Ascending aorta (tissue), 2 donors: ENCODE results near the gene SP140L. TPM values are rescaled to one million over a fixed set of nuclear protein-coding genes. Genes with fewer than 3 reads are reported as not detected.
"Not testable (repeated sequence)": the region's sequence is repeated elsewhere in the genome, so short reads cannot be mapped to it uniquely, and the experiment has no call there.

Experiments
- DNase-seq, 2 donors: peaks; one replicate each; pipeline ENCODE4 v3.0.0-alpha.2; 2019; ENCODE audit warnings: low spot score in 2 of 2
- H3K27ac ChIP-seq, 2 donors: fragments of 200-600 bp; sonication (generic); one replicate each; pipeline ENCODE4 v1.5.1; 2016 to 2017; ENCODE audit warnings: mild to moderate bottlenecking in 1 of 2
- H3K27me3 ChIP-seq: fragments of 200-600 bp; sonication (generic); one replicate; pipeline ENCODE4 v1.5.1; 2017
- H3K36me3 ChIP-seq, 2 donors: fragments of 200-600 bp; sonication (generic); one replicate each; pipeline ENCODE4 v1.5.1; 2016
- H3K4me1 ChIP-seq, 2 donors: fragments of 200-600 bp; sonication (generic); one replicate each; pipeline ENCODE4 v1.5.1; 2016 to 2017; ENCODE audit warnings: mild to moderate bottlenecking in 1 of 2
- H3K4me3 ChIP-seq, 2 donors: fragments of 200-600 bp; sonication (generic); one replicate each; pipeline ENCODE4 v1.5.1; 2016 to 2017; ENCODE audit warnings: mild to moderate bottlenecking in 1 of 2
- H3K9me3 ChIP-seq, 2 donors: fragments of 200-600 bp; sonication (generic); one replicate each; pipeline ENCODE4 v1.5.1; 2016
- intact Hi-C: fragments of 100-400 bp; cut with DNase I; formaldehyde crosslinking; loops from one replicate; pipeline ENCODE4 v1.15.1; 2023
- total RNA-seq: library from RNA; depleted of rRNA; stranded (reverse); fragments of >200 nt; gene quantifications from one replicate; pipeline ENCODE4 v1.1.0, GENCODE V29; 2016
- TF ChIP-seq, protein P1 (sequence below), 3 experiments: fragments of 200-600 bp in 2 of 3; fragments of 450-650 bp in 1 of 3; sonication (generic) in 2 of 3; IDR thresholded peaks; one replicate each; pipeline ENCODE4 v1.5.1; 2016 to 2019; ENCODE audit warnings: antibody characterized with exemption in 3 of 3, mild to moderate bottlenecking in 1 of 3, moderate library complexity in 1 of 3

Gene SP140L
- total RNA-seq, 1 donor from 2014 or later = 4.0 TPM

DNA sequence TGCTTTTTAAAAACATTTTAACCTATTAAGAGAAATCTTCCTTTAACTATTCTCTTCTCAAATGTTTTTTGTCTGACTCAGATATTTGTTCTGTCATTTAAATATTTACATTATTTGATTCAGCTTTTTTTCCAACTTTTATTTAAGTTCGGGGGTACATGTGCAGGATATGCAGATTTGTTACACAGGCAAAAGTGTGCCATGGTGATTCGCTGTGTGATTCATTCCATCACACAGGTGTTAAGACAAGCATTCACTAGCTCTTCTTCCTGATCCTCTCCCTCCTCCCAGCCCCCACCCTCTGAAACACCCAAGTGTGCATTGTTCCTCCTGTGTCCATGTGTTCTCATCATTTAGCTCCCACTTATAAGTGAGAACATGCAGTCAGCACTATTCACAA, 108.4 kb downstream of the SP140L start:
- H3K9me3 ChIP-seq = peaks cover 0 to 6% of the 10 kb centered on the region in 2 donors
- intact Hi-C loops = no loop called here
- H3K4me3 ChIP-seq = no peak overlapping the region
- peaks cover under 1 to 18% of the 10 kb centered on the region in 2 donors for H3K36me3 ChIP-seq
- H3K27ac ChIP-seq = no peak overlapping the region
- TF ChIP-seq, protein P1, sequence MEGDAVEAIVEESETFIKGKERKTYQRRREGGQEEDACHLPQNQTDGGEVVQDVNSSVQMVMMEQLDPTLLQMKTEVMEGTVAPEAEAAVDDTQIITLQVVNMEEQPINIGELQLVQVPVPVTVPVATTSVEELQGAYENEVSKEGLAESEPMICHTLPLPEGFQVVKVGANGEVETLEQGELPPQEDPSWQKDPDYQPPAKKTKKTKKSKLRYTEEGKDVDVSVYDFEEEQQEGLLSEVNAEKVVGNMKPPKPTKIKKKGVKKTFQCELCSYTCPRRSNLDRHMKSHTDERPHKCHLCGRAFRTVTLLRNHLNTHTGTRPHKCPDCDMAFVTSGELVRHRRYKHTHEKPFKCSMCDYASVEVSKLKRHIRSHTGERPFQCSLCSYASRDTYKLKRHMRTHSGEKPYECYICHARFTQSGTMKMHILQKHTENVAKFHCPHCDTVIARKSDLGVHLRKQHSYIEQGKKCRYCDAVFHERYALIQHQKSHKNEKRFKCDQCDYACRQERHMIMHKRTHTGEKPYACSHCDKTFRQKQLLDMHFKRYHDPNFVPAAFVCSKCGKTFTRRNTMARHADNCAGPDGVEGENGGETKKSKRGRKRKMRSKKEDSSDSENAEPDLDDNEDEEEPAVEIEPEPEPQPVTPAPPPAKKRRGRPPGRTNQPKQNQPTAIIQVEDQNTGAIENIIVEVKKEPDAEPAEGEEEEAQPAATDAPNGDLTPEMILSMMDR (IDR thresholded peaks at IDR 0.05) = no peak
- no peak for DNase-seq
- no peaks in the 10 kb centered on the region for H3K27me3 ChIP-seq
- peaks cover 0 to 3% of the 10 kb centered on the region in 2 donors for H3K4me1 ChIP-seq

DNA sequence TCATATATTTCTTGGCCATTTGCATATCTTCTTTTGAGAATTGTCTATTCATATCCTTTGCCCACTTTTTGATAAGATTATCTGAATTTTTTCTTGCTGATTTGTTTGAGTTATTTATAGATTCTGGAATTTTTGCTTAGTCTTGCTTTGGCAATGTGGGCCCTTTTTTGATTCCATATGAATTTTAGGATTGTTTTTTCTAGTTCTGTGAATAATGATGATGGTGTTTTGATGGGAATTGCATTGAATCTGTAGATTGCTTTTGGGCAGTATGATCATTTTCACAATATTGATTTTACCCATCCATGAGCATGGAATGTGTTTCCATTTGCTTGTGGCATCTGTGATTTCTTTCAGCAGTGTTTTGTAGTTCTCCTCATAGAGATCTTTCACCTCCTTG, 112.1 kb downstream of the SP140L start:
- intact Hi-C loops, H3K27me3 ChIP-seq, DNase-seq, H3K4me3 ChIP-seq, H3K9me3 ChIP-seq: not testable (repeated sequence)
- peak overlapping the region in 1 of 2 donors; percentile 13 for H3K27ac ChIP-seq
- peaks cover 0 to 26% of the 10 kb centered on the region in 2 donors for H3K4me1 ChIP-seq
- peaks cover under 1 to 22% of the 10 kb centered on the region in 2 donors for H3K36me3 ChIP-seq

DNA sequence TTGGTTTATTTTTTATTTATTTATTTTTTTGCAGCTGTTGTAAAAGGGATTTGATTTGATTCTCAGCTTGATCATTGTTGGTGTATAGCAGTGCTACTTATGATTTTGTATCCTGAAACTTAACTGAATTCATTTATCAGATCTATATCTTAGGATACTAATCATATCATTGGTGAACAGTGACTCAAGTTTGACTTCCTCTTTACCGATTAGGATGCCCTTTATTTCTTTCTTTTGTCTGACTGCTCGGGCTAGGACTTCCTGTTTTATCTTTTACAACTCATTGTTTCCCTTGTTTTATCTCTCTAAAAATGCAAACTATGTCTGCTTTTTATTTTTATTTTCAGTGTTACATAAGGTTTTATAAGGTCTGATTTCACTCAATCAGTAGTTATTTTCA, 112.6 kb downstream of the SP140L start:
- H3K36me3 ChIP-seq = peaks cover 5 to 27% of the 10 kb centered on the region in 2 donors
- intact Hi-C loops = no loop called here
- no peaks in the 10 kb centered on the region for H3K27me3 ChIP-seq
- TF ChIP-seq, protein P1 (IDR thresholded peaks at IDR 0.05) = no peak
- peaks cover 0 to 6% of the 10 kb centered on the region in 2 donors for H3K9me3 ChIP-seq
- DNase-seq = no peak
- no peak overlapping the region for H3K4me3 ChIP-seq
- H3K4me1 ChIP-seq = peaks cover 0 to 26% of the 10 kb centered on the region in 2 donors
- H3K27ac ChIP-seq = peak overlapping the region in 1 of 2 donors; percentile 13

DNA sequence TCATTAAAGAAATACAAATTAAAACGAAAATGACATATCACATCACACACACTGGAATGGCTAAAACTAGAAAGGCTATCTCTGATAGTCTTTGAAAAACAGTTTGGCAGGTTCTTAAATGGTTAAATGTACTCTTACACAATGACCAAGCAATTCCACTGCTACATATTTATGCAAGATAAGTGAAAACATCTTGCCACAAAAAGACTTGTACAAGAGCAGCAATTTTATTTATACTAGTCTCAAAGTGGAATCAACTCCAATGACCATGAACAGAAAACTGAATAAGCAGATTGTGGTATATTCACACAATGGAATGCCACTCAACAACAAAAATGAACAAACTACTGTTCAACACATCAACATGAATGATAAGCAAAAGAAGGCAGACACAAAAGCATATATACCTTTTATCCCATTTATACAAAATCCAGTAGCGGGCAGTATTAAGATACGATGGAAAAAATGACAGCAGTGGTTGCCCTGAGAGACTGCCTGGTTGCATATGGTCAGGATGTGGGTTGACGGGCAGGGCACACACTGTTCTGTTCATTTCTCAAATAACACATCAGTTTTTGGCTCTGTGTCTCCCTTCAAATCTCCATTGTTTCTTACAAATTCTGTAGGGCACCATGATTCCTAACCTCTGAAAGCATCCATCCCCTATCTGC, 114.4 kb downstream of the SP140L start:
- H3K4me3 ChIP-seq = no peak overlapping the region
- peak in 1 of 2 donors; percentile 72 for DNase-seq
- H3K27ac ChIP-seq = peak overlapping the region; percentile 20 to 34

DNA sequence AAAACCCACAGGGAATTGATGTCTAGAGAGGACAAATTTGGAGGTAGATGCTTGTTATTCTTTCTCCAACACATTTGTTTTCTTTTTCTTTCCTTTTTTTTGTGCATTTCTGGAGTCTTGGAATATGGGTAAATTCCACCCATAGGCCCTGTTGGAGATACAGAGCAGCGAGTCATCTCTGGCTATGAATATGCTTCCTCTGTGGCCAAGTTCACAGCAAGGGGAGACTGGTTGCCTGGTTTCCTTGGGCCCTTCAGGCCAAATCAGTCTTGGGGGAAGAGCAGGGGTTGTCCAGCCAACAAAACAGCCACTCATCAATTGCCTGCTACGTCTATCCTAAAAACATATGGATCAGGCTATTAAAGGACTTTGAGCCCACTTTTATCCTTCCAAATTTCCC, 116.5 kb downstream of the SP140L start:
- H3K36me3 ChIP-seq = peaks cover 28 to 52% of the 10 kb centered on the region in 2 donors
- intact Hi-C loops = no loop called here

More for the DNA sequence above, 114.4 kb downstream of the SP140L start:
- TF ChIP-seq, protein P1 (IDR thresholded peaks at IDR 0.05) = no peak
- H3K4me1 ChIP-seq = peaks cover 0 to 26% of the 10 kb centered on the region in 2 donors
- intact Hi-C loops = no loop called here
- peaks cover 11 to 35% of the 10 kb centered on the region in 2 donors for H3K36me3 ChIP-seq
- no peaks in the 10 kb centered on the region for H3K27me3 ChIP-seq
- H3K9me3 ChIP-seq = no peaks in the 10 kb centered on the region

DNA sequence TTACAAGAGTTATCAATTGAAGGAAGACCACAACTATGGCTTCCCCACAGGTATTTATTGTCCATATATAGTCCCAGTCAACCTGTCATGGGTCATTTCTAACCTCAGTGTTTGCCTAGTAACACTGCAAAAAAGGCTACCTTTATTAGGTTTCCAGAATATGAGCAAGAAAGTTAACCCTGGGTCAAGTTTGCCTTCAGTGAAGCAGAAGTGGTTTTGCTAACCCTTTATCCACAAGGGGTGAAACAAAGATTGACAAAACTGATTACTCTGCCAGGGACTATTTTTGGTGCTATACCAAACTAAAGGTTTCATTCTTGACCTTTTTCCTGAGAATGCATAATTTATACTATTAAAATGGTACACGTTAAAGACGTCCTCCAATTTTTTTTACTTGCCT, 117.8 kb downstream of the SP140L start:
- no peaks in the 10 kb centered on the region for H3K27me3 ChIP-seq
- intact Hi-C loops = no loop called here
- TF ChIP-seq, protein P1 (IDR thresholded peaks at IDR 0.05) = no peak
- no peaks in the 10 kb centered on the region for H3K9me3 ChIP-seq
- no peak for DNase-seq
- H3K36me3 ChIP-seq = peaks cover 38 to 64% of the 10 kb centered on the region in 2 donors
- no peak overlapping the region for H3K4me3 ChIP-seq
- peaks cover 0 to 24% of the 10 kb centered on the region in 2 donors for H3K4me1 ChIP-seq
- H3K27ac ChIP-seq = no peak overlapping the region

More for the DNA sequence above, 116.5 kb downstream of the SP140L start:
- TF ChIP-seq, protein P1 (IDR thresholded peaks at IDR 0.05) = no peak
- no peak for DNase-seq
- Histone ChIP-seq H3K27me3 (no peaks in the 10 kb centered on the region), H3K9me3 (no peaks in the 10 kb centered on the region), H3K4me1 (peaks cover 0 to 26% of the 10 kb centered on the region in 2 donors), H3K4me3 (no peak overlapping the region), H3K27ac (peak overlapping the region; percentile 2 to 22)
